Stimulated activated naive CD8-positive, alpha-beta T cell treated with anti-CD3 and anti-CD28 coated beads, Interleukin-15, Interleukin-2, amounts not matched to agents 100 ng/mL and 50 ng/mL, for 24 hours (primary cell): ENCODE measurements around the gene DDX20.

Experiments
- H3K27ac Mint-ChIP-seq: one replicate; pipeline ENCODE4 v1.8.0; 2021; ENCODE audit warnings: mild to moderate bottlenecking, mixed read lengths
- H3K27me3 Mint-ChIP-seq: one replicate; pipeline ENCODE4 v1.8.0; 2021; ENCODE audit warnings: mixed read lengths
- H3K36me3 Mint-ChIP-seq: one replicate; pipeline ENCODE4 v1.8.0; 2021; ENCODE audit warnings: low read depth, mixed read lengths
- H3K4me1 Mint-ChIP-seq: one replicate; pipeline ENCODE4 v1.8.0; 2021; ENCODE audit warnings: low read depth, mixed read lengths
- H3K4me3 Mint-ChIP-seq: one replicate; pipeline ENCODE4 v1.8.0; 2021; ENCODE audit warnings: mild to moderate bottlenecking, mixed read lengths
- H3K9me3 Mint-ChIP-seq: one replicate; pipeline ENCODE4 v1.8.0; 2021; ENCODE audit warnings: mixed read lengths

DDX20 gene

DNA sequence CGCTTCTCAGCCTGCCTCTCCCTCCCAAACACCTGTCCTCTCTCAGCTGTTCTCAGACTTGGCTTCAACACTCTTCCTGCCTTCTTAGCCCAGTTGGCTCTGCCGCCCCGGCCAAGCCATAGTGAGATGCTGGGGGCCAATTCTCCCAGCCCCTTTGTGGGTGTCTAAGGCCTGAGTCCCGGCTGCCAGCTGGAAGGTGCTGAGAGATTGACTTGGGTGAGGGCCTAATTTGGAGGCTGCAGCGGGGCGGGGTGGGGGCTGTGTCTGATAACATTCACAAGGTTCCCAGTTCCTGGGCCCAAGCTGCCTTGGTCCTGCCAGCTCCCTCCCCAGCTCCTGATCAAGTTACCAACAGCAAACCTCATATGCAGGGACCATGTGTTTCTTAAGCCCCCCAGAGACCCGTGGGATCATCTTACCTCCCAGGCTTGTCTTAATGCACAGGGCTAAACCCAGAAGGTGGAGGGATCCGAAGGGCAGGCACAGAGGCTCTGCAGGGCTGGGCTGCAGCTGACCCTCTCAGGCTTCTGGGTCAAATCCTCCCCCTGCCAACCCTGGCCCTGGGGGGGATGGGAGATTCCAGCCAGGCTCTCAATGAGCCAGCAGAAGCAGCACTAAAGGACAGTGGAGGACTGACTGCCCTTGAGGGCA is 26.3 kb upstream of the DDX20 start:
- H3K9me3 Mint-ChIP-seq, result no peaks in the 10 kb centered on the region
- no peaks in the 10 kb centered on the region for H3K36me3 Mint-ChIP-seq
- no peaks in the 10 kb centered on the region for H3K4me1 Mint-ChIP-seq
- H3K27ac Mint-ChIP-seq, result no peak overlapping the region
- no peaks in the 10 kb centered on the region for H3K27me3 Mint-ChIP-seq
- H3K4me3 Mint-ChIP-seq, result no peak overlapping the region

DNA sequence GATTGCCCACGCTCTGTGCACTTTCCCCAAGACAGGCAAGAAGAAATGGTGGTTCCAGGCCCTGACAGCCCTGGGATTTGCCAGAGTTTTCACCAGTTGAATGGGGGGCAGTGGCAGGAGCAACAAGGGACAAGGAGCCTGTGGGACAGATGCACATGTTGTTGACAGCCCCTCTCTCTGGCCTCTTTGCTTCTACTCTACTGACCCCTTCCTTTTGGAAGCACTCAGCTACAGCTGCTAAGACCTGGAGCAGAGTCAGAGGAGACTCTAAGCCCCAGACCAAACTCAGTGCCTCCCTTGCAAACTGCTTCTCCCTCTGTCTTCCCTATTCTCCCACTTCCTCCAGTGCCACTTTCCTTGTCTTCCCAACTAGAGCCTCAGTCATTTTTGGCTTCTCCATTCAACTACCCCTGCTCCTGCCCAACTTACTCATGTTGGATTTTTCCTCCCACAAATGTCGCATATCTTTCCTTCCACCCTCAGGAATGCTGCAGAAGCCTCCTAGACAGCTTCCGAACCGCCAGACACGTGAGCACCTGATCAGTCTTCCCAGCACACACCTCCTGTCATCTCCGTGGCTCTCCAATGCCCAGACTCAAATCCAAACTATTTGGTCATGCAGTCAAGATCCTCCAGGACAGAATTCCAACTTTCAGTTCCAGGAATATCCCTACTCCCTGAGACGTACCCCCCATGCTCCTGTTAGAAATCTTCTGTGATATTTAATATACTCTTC is 25.6 kb upstream of the DDX20 start:
- Mint-ChIP-seq H3K4me3 (no peak overlapping the region), H3K9me3 (no peaks in the 10 kb centered on the region), H3K27me3 (no peaks in the 10 kb centered on the region), H3K36me3 (no peaks in the 10 kb centered on the region), H3K27ac (no peak overlapping the region), H3K4me1 (no peaks in the 10 kb centered on the region)

DNA sequence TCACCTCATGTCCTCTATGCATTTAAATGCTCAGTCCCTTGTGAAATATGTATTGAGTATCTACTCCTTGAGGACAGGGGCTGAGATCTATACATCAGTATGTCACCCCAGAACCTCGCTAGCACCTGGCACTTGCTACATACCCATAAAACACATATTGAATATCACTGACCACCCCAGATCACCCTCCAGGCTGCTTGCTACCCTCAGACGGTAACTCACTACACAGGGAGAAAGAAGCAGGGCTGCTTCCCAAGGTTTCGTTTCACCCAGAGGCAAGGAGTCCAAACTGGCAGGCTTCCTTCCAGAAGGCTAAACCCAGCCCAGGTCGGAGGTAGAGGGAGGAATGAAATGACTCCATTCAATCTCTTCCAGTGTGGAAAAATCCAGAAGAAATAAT is 25.0 kb upstream of the DDX20 start:
- Mint-ChIP-seq H3K27me3 (no peaks in the 10 kb centered on the region), H3K9me3 (no peaks in the 10 kb centered on the region), H3K36me3 (no peaks in the 10 kb centered on the region), H3K4me3 (no peak overlapping the region), H3K27ac (no peak overlapping the region), H3K4me1 (no peaks in the 10 kb centered on the region)

DNA sequence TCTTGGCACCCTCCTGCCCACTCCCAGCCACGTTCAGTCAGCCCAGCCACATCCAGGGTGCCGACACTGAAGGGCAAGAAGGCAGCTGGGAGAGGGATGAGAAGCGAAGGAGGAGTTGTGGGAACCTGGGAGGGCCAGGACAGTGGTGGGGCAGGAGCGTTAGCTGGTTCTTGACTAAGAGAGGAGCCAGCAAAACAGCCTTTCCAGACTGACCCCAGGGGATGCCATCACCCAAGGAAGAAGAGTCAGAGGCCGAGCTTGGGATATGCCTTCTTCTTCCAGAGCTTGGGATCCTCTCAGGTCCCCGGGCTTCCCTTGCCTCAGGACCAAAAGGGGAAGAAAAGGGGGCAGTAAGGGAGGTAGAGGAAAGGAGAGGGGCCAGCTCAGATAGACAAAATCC is 23.7 kb upstream of the DDX20 start:
- Mint-ChIP-seq H3K9me3 (no peaks in the 10 kb centered on the region), H3K4me1 (no peaks in the 10 kb centered on the region), H3K36me3 (no peaks in the 10 kb centered on the region), H3K27ac (no peak overlapping the region), H3K4me3 (no peak overlapping the region), H3K27me3 (peaks cover under 1% of the 10 kb centered on the region)

DNA sequence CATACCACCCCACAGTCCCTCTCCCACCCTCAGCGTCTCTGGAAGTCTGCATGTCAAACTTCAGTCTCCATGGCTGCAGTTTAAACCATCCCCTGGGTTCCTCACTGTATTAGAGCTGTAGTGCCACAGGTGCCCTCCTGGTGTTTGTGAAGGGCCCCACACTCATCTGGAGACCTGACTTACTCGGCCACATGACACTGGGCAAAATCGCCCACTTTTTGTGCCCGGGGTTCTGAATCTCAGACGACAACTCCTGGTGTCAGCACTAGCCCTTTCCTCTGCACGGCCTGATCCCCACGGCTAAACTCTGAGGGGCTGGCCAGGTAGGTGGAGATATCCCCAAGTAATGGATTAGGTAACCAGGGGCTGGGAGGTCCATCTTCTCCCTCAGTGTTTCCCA is 23.0 kb upstream of the DDX20 start:
- peaks cover 8% of the 10 kb centered on the region for H3K27me3 Mint-ChIP-seq
- H3K9me3 Mint-ChIP-seq, result no peaks in the 10 kb centered on the region
- H3K36me3 Mint-ChIP-seq, result no peaks in the 10 kb centered on the region
- peaks cover 4% of the 10 kb centered on the region for H3K4me1 Mint-ChIP-seq
- H3K27ac Mint-ChIP-seq, result no peak overlapping the region
- no peak overlapping the region for H3K4me3 Mint-ChIP-seq

DNA sequence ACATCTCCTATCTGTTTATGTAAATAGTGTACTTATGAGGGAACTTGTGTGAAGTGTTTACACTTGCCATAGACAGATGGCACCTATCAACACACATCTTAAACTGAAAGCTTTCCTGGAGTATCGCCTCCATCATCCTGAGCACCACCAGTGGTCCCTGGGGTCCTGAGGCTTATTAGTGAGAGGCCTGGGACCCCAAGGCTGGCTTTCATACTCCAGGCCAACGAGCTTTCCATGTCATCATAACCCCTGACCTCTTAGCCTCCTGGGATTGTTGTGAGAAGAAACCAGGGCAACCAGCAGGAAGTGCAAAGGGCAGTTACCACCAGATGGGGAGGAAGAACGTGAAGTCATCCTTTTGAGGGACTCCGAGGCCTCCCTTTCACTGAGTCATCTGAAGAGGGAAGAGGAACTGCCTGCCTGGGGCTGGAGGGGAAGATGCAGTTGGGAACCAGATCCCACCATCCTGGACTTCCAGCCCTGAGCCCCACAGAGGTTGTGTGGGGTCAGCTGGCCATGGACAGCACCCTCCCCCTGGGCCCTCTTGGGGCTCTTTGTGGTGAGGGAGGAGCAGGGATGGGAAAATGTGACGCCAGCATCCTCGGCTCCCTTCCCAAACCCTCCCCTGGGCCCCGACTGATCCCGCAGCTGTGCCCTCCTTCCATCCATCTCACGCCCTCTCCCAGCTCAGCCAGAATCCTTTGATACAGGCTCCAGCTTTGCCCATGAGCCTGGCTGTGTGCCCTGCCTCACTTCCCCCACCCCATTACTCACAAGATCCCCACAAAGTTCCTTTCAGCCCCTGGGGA is 22.3 kb upstream of the DDX20 start:
- Mint-ChIP-seq H3K4me3 (no peak overlapping the region), H3K9me3 (no peaks in the 10 kb centered on the region), H3K36me3 (no peaks in the 10 kb centered on the region), H3K4me1 (peaks cover 9% of the 10 kb centered on the region), H3K27me3 (peaks cover 13% of the 10 kb centered on the region), H3K27ac (no peak overlapping the region)

DNA sequence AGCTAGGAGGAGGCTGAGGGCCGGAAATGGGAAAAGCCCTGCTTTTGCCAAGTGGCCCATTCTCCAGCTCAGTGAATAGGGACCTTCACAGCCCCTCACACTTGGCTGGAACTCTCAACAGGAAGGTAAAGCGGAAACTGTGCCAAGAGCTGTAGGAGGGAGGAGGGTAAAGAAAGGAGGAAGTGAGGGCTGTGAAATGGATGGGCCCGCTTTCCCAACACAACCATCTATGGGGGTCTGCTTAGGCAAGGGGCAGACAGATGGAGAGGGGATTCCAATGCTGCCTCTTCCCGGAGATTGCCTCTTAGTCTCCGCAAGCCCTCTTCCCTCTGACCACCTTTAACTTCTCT is 21.7 kb upstream of the DDX20 start:
- no peak overlapping the region for H3K4me3 Mint-ChIP-seq
- no peak overlapping the region for H3K27ac Mint-ChIP-seq
- H3K4me1 Mint-ChIP-seq, result peaks cover 13% of the 10 kb centered on the region
- H3K9me3 Mint-ChIP-seq, result no peaks in the 10 kb centered on the region
- H3K36me3 Mint-ChIP-seq, result no peaks in the 10 kb centered on the region
- H3K27me3 Mint-ChIP-seq, result peaks cover 13% of the 10 kb centered on the region

DNA sequence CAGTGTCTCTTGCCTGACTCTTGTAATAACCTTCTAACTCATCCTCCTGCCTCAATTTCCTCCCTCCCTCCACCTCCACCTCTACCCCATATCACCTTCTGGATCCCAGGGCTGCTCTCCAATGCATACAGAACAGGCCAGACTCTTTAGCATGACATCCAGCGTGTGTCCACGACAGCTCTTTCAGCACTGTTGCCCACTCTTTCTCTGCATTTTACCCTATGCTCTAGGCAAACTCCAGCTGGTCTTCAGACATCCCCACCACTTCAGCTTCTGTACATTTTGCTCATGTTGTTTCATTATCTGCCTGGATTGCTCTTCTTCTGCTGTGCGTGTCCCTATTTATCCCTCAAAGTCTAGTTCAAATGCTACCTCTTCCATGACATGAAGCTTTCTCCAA is 21.3 kb upstream of the DDX20 start:
- Mint-ChIP-seq H3K4me3 (no peak overlapping the region), H3K27ac (no peak overlapping the region), H3K9me3 (no peaks in the 10 kb centered on the region), H3K4me1 (peaks cover 13% of the 10 kb centered on the region), H3K27me3 (peaks cover 13% of the 10 kb centered on the region), H3K36me3 (no peaks in the 10 kb centered on the region)

DNA sequence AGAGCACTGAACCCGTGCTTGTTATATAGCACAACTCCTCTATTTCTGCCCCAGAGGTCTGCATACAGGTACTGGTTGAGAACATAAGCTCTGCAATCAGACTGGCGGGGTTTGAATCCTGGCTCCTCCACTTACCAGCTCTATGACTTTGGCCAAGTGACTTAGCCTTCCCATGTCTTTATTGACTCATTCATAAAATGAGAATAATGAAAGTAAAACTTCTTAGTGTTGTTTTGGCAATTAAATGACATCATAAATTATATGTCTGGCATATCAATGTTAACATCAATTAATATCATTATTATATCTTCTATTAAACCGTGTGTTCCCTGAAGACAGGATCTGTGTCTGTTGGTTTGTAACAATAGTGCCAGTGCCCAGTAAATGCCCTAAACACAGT is 20.8 kb upstream of the DDX20 start:
- Mint-ChIP-seq H3K4me1 (peaks cover 16% of the 10 kb centered on the region), H3K27me3 (peaks cover 15% of the 10 kb centered on the region), H3K4me3 (no peak overlapping the region), H3K9me3 (no peaks in the 10 kb centered on the region), H3K36me3 (no peaks in the 10 kb centered on the region), H3K27ac (no peak overlapping the region)

DNA sequence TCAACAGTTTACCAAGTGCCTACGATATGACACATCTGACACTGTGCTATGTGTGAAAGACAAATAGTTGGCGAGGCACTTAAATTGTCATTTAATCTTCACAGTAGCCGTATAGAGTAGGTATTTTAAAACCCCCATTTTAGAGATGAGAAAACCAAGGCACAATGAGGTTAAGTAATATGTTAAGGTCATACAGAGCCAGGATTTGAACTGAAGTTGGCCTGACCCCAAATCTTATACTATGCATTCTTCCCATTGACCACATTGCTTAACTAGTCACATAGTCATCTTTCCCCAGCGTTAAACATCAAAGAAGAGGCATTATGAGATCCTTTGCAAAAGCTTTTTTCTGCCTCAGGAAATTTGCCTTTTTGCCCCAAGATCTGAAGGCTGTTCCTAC is 20.4 kb upstream of the DDX20 start:
- Mint-ChIP-seq H3K27me3 (peaks cover 17% of the 10 kb centered on the region), H3K27ac (no peak overlapping the region), H3K36me3 (no peaks in the 10 kb centered on the region), H3K4me1 (peaks cover 18% of the 10 kb centered on the region), H3K9me3 (no peaks in the 10 kb centered on the region), H3K4me3 (no peak overlapping the region)

DNA sequence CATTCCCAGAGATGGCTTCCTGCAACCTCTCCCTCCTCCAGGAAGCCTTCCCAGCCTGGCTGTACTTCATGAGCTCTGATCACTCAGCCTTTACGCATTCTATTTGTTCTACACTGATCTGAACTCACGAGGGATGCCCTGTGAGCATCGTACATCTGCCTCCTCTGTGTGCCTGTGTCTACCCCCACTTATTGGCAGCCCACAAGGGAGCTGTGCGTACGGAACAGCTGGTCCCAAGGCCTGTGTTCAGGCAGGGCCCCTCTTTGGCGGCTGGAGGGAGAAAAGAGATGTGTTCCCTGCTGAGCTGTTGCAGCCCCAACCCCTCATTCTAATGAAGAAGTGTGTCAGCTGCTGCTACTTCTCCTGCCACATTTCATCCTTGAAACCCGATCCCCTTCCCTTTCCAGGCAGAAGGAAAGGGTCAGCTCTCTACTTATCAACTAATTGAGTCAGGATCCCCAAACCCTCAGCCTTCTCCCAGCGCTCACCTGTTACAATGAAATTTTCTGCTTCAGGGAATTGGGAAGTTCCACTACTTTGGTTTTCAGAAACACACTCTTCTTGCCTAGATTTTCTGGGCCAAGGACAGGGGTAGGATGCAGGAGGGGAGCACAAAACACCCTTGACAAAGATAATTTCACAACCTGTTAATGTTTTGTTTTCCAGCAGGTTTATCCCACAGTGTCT is 19.7 kb upstream of the DDX20 start:
- Mint-ChIP-seq H3K27ac (no peak overlapping the region), H3K9me3 (no peaks in the 10 kb centered on the region), H3K4me3 (no peak overlapping the region), H3K4me1 (peaks cover 18% of the 10 kb centered on the region), H3K27me3 (peaks cover 24% of the 10 kb centered on the region), H3K36me3 (no peaks in the 10 kb centered on the region)

DNA sequence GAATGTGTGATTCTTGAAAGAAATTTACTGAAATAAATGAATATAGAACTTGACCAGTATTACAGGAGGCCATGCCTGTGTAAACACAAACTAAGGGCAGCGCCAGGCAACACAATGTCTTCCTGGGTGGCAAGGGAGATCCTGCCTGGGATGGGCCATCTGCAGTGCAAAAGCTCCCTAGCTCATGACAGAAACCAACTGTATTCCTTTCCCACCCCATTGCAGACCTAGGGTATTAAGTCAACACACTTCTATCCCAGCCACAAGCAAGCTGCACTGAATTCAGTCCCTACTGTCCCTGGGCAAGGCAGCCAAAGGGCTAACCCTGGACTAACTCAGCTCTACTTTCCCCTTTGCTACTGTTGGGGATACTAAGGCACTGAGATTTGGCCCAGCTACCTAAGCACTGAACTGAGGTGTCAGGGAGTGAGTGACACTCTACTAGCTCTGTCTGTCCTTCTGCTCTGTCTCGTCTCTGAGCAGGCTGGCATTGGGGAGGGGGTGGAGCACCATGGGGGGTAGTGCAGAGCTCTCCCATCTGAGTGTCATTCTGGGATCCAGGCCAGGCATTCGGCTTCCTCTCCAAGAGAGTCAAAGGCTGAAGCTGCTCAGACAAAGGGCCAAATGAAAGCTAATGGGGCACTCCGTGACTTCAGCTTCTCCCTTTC is 19.0 kb upstream of the DDX20 start:
- peaks cover 18% of the 10 kb centered on the region for H3K4me1 Mint-ChIP-seq
- H3K27ac Mint-ChIP-seq, result no peak overlapping the region
- H3K4me3 Mint-ChIP-seq, result no peak overlapping the region
- no peaks in the 10 kb centered on the region for H3K9me3 Mint-ChIP-seq
- no peaks in the 10 kb centered on the region for H3K36me3 Mint-ChIP-seq
- H3K27me3 Mint-ChIP-seq, result peaks cover 31% of the 10 kb centered on the region

DNA sequence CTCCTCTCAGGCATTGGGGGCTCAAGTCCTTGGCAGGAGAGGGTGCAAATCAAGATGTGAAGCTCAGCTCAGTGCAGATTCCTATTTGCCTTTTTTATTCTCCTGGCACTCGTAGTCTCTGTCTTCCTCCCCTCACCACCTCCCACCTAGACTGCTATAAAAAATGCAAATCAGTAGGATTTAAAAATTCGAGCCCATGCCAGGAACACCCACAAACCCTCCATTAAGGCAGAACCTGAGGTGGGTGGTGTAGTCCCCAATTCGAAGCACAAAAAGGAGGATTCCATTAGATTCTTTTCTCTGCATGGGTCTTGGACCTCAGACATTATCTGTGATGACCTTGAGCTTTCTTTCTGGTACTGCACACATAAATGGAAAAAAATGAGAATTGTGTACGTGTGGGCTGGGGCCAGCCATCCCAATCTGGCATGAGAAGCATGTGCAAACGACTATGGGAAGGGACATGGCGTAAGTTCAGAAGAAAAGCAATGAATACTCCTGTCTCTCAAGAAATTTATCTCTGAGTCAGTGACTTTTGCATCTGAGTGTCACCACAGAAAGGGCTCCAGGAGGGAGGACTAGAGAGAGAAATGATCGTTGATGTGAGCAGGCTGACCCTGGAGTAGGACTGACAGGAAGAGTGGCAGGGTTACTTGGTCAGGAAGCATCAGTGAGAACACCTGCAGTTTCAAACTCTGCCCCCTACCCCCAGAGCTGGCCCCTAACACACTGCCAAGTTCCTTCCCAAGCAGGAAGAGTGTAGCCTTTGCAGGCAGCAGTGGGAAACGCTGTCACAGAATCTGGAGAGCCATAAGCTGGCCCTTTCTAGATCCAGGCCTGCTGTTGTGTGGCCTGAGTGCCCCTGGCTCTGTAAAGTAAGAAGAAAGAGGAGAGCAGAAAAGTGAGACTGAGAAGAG is 18.2 kb upstream of the DDX20 start:
- Mint-ChIP-seq H3K27me3 (peaks cover 36% of the 10 kb centered on the region), H3K4me1 (peaks cover 18% of the 10 kb centered on the region), H3K9me3 (no peaks in the 10 kb centered on the region), H3K4me3 (peak overlapping the region; percentile 69), H3K36me3 (no peaks in the 10 kb centered on the region), H3K27ac (no peak overlapping the region)

DNA sequence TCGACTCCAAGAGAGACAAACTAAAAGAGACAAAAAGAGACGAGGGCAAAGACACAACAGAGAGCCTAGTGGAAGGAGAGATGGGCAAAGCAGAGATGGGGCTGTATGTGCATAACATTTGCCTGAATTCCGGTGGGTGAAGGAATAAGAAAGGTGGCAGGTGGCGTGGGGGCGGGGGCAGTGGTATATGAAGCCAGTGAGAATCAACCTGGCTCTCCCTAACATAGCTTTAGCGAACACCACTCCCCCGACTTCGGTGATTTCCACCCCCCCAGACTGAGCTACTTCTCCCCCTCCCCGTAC is 17.6 kb upstream of the DDX20 start:
- H3K27ac Mint-ChIP-seq, result no peak overlapping the region
- H3K36me3 Mint-ChIP-seq, result no peaks in the 10 kb centered on the region
- H3K27me3 Mint-ChIP-seq, result peaks cover 42% of the 10 kb centered on the region
- H3K9me3 Mint-ChIP-seq, result no peaks in the 10 kb centered on the region
- H3K4me1 Mint-ChIP-seq, result peaks cover 18% of the 10 kb centered on the region
- peak overlapping the region; percentile 69 for H3K4me3 Mint-ChIP-seq
